UCSD-AML1 (cell line): ENCODE results near the gene NUFIP1.
"Not testable (repeated sequence)": the region's sequence is repeated elsewhere in the genome, so short reads cannot be mapped to it uniquely, and the experiment has no call there.

Experiments used
- DNase-seq: peaks from one replicate; lab custom pipeline; 2025; ENCODE audit not compliant: unreplicated experiment; lab: John Stamatoyannopoulos, UW

The NUFIP1 gene

DNA sequence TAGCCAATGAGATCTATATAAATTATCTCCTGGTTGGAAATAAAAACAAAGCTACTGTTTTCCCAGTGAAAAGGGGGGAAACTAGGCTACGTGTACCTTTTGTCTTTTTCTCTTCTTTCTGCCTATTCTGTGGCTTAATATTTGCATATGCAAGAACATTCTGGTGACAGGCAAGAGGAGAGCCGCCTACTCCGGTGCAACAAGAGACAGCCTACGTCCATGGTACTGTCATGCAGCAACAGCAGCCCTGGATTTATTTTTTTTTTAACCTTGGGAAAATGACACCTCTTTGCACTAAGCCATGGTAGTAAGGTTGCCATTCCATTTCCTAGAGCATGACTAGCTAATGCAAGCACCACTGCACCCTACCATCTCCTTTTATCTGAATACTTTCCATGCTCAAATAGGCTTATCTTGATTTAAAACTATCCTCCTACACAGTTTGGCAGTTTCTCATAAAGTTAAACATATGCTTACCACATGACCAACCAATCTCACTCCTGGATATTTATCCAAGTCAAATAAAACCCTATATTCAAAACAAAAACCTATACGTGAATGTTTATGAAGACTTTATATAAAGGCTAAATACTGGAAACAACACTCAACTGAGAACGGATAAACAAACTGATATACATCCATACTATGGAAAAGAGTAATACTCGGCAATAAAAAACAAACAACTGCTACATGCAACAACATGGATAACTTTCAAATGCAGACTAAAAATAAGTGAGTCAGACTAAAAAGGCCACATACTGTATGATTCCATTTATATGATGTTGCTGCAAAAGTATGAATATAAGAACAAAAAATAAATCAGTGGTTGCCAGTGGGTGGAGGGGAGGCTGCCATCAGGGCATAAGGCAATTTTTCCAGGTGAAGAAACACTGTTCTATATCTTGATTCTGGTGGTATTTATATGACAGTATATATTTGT is 17.3 kb downstream of the NUFIP1 start:
- DNase-seq: no peak

DNA sequence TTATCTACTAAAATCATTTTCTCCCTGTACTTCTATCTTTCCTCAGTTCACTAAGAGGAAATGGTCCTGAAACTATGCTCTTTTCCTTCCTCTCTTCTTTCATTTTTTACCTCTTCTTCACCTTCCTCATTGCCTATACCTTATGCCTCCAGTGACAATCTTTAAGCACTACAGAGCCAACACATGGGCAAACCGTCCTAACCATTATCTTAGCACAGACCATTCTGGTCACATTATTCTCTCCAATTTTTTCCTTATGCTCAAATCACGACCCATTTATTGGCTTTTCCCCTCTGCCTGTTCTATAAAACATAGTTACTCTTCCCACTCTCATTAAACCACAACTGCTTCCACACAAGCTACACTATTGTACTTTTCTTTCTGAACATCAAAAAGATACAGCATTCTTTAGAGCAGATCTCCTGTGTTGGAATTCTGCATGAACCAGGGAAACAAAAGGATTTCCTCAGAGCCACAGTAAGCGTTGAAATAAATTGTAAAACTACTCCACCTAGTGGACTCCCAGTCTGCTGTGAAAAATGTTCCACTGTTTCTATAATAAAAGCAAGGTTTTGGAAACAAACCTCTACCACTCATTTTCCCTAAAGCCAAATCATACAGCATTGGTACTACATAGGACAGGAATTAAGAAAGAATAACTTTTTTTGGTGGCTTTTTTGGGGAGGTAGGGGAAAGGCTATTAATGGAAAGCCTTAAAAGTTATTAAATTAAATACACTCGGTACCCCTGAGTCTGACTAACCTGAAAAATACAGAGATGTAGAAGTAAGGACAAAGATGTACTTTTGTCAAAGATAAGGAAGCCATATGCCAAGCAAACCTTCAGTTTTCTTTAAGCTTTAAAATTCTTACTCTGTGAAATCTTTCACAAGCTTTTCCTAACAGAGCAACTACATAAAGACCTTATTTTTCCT is 19.5 kb downstream of the NUFIP1 start:
- DNase-seq: no peak

DNA sequence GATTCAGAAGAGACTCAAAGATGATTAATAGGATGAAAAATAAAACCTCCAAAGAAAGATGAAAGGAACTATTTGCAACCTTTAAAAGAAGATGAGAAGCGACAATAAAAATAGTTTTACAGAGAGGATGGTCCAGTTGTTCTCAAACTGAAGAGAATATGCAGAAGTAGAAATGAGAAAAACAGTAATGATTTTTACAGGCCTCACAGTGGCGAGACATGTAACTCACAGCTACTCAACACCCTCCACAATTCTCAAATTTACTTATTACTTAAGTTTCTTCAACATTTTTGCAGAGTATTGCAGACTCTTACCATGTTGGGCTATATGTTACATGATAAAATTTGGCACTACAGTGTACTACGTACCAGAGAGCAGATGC is 20.8 kb downstream of the NUFIP1 start:
- no peak for DNase-seq

DNA sequence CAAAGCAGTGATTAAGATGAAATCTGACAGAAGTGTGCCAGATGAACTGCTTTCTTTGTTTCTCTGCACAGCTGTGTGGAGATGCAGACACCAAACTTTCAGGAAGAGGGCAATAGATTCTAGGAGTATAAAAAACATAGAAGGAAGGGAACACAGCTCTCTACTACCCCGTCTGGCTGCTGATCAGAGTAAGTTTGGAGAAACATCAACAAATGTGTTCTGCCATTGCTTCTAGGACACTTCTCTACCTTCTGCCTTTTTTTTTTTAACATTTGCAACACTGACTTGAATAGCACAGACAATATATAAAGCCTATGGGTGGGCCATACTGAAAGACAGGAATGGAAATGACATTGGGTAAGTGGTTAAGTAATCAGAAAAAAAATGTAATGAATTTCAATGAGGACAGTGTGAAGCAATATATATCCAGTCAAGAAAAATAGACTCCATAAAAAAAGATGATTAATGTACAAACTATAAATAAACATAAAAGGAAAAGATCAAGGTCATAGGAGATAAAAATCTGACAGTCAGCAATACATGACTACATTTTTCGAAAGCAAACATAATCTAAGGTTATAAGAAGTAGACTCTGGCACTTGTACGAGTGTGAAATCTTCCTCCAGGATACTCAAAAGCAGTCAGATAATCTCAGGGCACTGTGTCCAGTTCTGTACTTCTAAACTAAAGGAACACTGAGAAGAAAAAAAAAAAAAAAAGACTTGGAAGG is 21.4 kb downstream of the NUFIP1 start:
- DNase-seq: no peak

DNA sequence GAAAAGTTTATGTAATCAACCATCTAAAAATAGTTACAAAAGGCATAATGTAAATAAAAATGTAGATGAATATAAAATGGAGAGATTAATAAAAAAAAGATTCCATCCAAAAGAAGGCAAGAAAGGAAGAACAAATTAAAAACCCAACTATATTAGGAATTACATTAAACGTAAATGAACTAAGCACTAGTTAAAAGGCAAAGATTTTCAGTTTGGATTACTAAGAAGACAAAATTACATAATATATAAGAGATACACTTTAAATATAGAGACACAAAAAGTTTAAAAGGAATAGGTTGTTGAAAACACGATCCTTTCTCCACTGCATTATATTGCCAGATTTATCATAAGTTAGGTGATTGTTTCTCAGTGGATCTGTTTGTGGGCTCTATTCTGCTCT is 27.3 kb downstream of the NUFIP1 start:
- DNase-seq: no peak

DNA sequence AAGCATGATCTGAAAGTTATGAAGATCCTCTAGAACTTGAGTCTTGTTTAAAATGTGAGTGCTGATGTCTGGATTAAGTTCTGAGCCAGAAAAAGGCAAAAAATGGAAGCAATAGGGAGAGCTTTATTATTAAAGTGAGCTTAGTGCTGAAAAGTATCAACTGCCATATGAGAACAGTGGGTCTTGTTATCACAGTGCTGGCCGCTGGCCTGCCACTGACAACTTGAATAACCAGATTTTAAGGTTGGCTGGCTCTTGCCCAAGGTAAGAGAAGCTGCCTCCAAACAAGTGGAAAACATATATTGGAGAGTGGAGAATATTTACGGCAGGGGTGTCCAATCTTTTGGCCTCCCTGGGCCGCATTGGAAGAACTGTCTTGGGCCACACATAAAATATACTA is 33.9 kb downstream of the NUFIP1 start:
- no peak for DNase-seq

DNA sequence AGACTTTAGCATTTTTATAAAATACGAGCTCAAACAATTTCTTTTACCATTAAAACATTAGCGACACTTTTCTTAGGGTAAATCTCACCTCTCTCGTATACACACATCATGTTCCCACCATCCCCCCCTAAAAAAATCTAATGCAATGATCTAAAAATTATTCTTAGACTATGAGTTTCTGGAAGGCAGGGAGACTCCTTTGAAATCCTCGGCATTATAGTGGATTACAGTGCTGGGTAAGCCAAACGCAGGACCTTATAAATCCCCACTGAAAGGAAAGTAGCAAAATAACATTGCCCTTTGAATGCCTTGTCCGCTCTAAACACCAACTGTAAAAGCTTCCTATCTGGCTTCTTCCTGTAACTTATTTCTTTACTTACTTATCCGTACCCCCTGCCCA is 35.0 kb downstream of the NUFIP1 start:
- no peak for DNase-seq

DNA sequence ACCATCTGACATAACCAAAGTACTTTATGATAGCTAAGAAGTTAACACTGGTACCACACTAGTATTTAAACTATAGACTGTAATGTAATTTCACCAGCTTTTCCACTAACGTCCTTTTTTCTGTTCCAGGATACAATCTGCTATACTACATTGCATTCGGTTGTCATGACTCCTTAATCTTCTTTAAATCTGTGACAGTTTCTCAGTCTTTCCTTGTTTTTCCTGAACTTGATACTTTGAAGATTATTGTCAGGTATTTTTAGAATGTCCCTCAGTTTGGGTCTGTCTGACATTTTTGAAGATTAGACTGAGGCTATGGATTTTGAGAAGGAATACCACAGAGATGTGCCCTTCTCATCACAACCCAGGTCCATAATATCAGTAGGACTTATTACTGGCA is 36.6 kb downstream of the NUFIP1 start:
- DNase-seq: no peak

DNA sequence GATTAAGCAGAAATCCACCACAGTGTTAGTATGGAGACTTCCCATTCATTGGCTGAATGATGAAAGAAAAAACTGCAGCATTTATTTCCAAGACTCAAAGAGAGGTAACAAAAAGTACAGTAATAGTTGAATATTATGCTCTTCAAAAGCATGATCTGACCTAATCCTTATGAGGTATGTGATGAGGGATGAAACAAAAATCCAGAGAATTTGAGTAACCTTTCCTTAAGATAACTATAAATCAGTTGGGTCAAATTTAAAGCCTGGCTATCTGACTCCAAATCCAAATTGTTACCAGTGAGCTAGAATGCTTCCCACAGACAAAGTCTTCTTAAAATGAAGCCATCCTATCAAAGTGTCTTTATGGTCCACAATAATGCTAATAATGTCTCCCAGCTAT is 38.1 kb downstream of the NUFIP1 start:
- no peak for DNase-seq

DNA sequence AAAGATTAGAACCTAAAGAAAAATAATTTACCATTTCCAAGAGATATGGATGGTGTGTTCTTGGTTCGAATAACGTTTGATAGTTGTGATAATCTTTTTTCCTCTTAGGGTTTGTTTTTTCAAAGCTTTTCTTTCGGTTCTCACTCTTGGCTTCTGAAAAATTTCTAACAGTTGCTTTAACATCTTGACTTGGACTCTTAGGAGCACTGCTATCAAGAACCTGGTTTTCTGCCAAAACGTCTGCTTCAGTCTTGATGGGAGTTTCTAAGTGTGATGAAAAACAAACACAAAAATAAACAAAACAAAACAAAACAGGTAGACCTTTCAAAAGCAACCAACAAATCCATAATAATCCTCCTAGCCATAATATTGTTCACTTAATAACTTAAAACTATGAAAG is 45.9 kb downstream of the NUFIP1 start:
- not testable (repeated sequence) for DNase-seq

DNA sequence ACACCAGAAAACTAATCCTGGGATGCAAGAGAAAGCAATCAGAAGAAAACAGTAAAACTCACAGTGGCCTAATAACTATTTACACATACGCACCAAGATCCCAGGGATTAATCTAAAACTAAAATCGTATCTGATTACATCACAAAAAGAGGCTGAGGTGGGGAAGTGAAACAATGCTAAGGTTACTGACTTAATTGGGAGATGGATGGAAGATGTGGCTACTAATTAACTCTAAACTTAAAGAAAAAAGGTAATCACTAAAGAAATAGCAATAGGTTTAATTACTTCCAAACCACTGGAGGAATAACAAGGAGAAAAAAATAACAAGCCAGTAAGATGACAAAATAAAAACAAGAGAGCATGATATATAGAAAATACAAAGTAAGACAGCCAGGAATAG is 50.4 kb downstream of the NUFIP1 start:
- no peak for DNase-seq

DNA sequence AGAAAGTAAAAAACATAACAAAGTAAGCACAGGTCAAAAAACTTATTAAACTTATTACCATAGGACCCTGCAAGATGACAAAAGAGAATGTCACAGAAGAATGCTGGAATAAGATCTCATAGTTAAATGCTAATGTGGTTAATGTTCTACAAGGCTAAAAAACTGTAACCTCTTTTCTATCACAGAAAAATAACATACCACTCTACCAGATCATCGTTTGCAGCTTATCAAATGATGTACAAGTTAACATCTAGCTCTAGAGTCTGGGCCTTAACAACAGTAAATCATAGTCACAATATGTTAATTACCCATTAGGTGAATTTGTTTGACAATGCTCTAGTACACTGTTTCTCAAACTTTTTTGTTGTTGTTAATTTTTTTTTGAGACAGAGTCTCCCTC is 53.0 kb downstream of the NUFIP1 start:
- DNase-seq: no peak

DNA sequence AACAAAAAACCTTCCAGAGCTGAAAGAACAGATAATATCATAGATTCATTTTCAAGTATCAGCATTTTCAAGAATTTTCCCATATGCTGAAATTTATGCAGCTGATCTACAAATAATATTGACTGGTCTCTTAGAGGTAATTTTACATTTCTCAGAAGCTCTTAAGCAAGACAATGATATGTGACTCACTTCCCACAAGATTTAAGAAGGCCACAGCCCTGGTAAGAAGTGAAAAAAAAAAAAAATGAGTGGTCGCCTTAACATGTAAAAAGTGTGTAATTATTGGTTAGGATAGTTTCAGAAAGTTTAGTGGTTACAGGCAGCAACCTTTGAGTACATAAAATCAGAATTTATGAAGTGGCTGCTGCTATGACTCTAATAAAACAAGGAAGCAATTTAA is 54.5 kb downstream of the NUFIP1 start:
- DNase-seq: no peak

DNA sequence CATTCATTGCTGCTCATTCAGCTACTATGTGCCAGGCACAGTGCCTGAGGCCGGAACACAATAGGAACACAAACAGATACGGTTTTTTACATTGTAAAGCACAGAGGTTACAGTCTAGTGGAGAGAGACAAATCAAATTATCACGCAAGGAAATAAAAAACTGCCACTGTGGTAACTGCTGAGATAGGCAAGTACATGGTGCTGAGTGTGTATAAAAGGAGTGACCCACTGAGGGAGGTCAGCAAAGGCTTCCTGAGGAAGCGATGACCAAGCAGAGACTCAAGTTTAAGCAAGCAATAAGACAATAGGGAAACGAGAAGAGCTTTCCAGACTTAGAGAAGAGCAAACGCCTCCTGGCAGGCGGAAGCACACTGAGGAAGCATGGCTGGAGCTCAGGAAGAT is 56.4 kb downstream of the NUFIP1 start:
- no peak for DNase-seq

DNA sequence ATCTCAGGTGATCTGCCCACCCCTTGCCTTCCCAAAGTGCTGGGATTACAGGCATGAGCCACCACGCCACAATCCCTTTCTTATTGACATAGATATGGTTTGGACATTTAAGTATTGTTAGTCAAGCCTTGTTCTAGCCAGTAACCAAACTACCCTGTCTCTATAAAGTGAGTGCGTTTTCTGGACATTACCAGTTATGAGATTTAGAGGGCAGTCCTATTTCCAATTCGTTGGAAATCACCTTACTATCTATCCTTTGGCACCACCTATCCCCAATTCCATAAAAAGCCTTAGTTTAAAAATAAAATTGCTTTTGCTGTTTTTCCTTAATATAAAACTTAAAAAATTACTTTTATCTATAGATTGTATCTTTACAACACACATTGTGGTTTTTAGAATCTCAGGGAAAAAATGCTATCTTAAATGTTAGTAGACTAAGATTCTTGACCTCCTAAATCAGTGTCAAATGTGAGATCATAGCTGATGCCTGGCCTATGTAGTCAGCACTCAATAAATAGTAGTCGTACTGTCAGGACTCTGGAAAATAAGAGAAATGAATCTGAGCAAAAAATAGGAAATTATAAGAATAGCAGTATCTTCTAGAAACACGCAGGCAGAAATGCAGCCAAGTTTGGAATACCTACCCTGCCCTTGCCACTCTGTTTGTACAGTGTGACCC is 57.0 kb downstream of the NUFIP1 start:
- DNase-seq: no peak

DNA sequence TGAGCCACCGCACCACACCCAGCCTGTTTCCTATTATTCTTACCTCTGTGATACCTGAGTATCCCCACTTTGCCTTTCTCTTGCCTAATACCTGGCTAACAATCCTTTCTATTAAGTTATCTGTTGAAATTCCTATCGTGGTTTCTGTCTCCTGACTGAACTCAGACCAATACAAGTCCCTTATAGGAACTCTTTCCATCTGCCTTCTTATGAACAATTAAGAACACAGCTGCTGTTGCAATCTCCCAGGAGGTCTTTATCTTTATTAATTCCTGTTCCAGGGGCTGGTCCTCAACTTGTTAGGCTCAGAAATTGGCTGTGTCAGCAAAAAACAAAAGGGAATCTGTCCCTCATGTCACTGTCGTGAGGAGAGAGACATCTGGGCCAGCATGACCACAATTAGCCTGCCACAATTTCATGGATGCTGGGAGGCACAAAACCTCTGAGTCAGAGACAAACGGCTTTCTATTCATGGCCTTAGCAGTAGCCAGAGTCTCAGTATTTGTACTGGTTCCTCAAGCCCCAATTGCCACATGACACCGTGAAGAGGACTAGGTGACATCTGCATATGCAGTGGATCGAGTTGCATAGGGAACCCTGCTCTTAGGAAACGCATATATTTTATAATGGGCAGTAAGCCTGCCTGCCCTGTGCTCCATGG is 58.2 kb downstream of the NUFIP1 start:
- DNase-seq: no peak

DNA sequence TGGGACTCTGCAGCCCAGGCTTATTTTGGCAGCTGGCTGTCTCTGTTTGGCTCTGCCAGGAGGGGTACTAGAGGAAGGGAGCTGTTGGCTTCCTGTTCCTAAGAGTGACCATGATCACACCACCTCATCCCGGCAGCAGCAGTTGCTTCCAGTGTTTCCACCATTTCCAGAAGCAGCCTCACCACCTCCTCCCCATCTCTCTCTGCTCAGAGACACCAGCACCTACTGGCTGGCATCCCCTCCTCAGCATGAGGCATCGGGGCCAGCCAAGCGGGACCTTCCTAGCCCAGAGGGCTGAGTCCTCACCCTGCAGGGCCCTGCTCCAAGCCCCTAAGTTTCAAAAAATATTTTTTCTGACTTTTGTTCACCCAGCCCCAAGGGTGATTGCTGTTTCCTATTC is 59.0 kb downstream of the NUFIP1 start:
- no peak for DNase-seq

DNA sequence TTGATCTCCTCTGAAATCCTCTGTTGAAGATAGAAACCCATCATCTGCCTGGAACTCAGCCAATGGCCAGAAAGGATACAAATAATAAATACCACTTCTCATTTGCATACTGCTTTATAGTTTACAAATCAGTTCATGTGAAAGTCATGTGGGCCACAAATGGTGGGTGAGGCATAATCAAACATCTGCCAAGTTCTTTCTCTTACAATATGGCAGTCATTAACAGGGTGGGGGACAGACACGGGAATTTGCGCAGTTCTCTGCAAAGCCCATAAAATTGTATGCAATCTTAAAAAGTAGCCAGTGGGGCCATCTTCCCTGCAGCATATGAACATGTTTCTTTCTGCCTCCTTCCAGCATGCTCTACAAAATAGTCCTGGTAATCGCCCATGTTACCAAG is 59.6 kb downstream of the NUFIP1 start:
- no peak for DNase-seq

DNA sequence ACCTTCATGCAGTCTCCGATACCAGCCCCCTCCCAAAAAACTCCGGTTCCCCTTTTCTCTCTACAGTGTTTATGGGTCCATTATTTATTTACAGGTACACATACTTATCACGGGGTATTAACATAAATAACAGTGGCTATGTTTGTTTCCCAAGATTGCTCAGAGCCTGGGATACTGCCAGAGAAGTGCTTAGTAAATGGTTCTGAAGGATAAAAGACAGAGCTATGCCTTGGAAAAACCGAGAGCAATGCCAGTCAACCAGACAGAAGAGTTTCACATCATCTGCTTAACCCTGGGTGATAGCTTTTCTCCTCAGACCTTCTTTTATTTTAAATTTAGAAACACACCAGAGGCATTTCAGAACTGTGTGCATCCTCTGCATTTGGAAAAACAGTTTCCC is 61.3 kb downstream of the NUFIP1 start:
- DNase-seq: no peak
